Measurements from ENCODE around the gene FAM174C.

Gene FAM174C

DNA sequence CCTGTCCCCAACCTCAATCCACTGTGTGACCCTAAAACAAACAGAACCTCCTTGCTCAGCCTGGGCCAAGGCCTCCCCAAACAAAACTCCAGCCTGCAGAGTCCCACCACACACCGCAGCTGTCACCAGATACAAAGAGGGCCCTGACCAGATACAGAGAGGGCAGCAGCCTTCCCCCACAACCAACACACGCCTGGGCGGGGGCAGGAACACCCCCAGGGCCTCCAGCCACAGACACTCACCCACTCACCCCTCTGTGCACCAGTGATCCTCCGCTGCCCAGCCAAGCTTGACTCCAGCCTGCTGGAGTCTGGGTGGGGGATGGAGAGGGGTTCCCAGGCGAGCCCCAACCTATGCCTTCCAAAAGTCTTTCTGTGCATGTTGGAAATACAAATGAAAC is 12.1 kb upstream of the FAM174C start:
- no peak for FAIRE-seq

DNA sequence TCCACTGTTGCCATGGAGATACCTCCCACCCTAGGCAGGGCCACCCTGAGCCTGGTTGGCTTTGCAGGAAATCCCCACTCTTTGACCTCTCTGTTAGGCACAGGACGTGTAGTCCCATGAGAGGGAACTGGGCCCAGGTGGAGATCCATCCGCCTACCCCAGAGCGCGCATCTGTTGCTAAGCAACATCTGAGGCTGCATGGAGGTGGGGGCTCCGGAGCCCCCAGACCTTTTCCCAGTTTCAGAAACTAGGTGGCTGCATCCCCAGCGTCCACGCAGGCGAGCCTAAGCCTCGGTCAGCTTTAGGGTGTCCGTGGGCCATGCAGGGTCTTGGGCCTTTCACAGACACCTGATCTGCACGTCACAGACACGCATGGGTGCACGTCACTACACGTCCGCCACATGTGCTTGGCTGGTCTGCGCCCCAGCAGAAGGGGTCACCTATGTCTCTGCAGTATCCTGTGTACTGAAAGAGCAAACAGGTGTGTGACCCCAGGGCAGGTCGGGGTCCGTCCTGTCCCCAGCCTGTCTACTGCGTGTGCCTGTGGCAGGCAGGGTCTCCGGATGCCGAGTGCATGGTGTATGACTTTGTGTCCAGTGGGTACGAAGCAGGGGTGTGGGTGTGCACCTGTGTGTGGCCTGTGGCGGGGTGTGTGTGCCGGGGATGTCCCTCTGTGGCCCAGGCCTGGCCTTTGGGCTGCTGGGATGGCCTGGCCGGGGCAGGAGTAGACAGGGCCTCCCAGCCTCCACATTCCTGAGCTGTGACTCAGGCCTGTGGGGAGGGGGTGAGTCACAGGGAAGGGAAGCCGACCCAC is 10.3 kb upstream of the FAM174C start:
- no peak for FAIRE-seq

DNA sequence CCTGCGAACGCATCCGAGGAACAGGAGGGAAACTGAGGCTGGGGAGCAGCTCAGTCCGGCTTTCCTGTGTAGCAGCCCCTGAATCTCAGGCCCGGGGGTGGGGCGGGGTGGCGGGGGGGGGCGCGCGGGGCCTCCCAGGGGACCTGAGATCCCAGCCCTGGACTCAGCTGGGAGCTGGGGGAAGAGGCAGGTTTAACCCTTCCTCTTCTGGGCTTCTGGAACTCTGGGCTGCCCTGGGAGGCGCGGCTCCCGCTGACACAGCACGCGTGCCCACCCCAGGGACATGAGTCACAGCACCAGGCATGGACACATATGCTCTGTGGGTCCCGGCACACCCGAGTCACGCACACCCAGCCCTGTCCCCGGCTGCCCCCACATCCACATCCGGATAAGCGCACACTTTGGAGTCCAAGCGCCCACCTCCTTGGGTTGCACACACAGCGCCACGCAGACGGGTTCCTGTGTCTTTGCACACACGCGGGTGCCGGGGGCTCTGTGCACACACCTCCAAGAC is 9.7 kb upstream of the FAM174C start:
- no peak for FAIRE-seq

DNA sequence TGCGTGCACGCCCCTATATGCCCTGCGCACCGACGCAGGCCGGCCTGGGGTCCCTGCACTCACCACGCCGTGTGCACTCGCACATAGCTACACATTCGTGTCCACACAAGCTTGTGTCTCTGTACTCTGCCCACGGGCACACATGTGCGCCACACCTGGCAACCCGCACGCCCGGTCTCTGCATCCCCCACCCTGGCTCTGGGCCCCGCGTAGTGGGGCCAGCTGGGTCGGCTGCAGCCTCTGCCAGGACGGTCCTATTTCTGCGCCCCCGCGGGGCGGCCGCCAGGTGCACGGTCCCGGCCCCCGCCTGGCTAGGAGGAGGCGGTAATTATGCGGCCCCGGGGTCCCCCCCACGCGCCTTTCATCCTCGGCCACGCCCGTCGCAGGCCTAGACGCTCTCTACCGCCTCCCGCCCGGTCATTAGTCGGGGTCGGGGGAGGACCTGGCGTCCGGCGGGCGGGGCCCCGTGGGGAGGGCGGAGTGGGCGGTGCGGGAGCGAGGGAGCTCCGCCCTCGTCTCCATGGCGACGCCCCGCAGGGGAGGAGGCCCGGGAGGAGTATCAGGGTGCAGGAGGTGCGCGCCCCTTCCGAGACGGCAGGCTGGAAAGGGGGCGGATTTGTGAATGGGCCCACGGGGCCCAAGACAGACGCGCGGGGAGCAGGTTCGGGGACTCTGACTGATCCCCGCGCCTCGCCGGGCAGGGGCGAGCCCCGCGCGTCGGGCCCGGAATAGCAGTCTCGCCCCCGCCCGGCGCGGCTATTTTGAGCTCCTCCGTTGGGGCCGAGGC is 9.0 kb upstream of the FAM174C start:
- no peak for FAIRE-seq

DNA sequence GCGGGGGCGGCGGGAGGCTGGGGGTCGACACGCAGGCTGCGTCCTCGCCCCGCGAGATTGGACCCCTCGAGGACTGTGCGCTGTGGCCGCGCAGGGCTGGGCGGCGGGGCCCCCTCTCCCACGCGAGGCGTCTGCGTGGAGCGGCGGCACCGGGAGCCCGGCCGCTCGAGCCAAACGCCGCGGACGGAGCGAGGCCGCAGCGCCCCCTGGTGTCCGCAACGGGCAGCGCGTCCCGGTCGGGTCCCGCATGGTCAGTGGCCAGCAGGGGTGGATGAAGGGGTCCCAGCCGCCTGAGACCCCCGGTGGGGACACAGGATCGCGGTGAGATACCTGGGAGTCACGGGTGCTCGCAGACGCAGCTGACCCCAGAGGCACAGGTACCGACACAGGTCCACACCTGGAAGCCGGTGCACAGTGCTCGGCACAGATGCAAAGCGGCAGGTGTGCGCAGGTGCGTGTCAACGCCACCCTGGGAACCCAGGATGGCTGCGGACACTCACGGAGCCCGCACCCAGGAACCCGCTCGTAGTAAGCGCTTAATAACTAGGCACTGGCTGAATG is 8.3 kb upstream of the FAM174C start:
- no peak for FAIRE-seq

DNA sequence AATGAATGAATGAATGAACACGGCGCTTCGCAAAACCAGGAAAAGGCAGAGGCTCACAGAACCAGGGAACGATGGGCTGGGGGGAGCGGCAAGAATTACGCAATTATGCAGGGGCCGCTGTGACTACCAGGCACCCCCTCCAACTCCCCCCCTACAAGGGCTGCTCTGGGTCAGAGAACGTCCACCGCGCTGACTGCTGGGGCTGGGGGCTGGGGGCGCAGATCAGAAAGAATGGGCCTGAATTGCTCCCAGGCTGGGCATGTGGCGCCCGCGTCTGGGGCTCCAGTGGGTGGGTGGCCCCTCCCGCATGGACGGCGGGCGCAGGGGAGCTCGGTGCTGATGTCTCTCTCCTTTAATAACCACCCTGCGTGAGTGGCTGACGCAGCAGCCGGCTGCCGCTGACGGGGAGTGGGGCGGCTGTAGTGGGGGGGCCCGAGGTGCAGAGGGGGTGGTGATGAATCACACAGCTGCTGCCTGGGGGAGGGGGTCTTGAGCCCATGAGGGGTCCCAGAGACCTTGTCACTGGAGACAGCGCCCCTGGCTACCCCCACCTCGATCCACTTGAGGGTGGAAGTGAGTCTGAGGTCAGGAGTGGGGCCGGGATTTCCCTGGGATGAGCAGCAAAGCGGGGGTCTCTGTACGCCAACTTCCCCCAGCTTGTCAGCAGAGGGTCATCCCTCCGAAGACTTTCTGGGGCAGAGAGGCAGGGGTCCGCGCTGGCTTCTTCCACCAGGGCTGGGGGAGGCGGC is 7.7 kb upstream of the FAM174C start:
- no peak for FAIRE-seq

DNA sequence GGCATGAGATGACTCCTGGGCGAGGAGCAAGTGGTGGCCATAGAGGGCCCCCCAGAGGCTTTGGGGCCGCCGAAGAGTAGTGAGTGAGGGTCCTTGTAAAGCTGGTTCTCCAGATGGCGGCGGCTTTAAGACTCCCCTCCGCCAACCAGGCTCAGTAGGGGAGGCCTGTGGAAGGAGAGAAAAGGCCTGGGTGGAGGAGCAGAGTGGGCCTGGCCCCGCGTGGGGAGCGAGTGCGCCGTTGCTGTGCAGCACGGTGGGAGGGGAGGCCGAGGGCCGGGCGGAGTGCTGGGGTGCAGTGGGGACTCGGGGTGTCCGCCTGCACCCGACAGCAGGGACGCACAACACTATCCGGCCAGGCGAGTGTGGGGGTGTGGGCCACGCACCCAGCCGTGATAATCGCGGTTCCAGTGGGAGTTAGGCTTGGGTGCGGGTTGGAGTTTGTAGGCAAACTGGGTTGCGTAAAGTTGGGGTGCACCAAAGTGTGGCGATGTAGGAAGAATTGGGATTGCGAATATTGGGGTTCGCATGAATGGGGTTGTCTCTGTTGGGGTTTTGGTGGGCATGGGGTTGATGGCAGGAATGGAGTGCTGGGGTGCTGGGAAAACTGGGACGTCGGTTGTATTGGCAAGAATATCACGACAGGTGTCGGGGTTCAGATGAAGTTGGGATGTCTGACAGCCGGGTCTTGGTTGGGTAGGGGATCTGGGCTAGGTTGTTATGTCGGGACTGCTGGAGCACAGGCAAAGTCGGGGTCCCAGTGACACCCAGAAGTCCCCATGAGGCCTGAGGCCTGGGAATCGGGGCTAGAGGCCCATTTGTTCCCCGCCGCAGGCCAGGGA is 6.9 kb upstream of the FAM174C start:
- no peak for FAIRE-seq

DNA sequence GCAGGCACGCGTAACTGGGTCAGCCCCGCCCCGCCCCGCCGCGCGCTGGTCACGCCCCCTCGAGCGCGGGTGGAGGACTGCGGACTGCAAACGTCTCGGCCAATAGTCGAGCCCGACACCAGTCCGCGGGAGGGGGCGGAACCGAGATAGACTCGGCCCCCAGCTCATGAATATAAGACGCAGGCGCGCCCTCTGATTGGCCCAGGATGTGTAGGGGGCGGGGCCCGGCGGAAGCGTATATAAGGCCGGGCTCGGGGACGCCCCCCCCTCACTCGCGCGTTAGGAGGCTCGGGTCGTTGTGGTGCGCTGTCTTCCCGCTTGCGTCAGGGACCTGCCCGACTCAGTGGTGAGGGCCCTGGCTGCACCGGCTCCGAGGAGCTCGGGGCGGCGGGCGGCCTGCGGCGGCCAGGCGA is 6.3 kb upstream of the FAM174C start, which contains the start of gene CIRBP:
CIRBP (plus strand) TSS at position 268 of the 413 bp plus-strand sequence. CDS start 1,602 bp downstream, outside the sequence.
- no peak for FAIRE-seq

DNA sequence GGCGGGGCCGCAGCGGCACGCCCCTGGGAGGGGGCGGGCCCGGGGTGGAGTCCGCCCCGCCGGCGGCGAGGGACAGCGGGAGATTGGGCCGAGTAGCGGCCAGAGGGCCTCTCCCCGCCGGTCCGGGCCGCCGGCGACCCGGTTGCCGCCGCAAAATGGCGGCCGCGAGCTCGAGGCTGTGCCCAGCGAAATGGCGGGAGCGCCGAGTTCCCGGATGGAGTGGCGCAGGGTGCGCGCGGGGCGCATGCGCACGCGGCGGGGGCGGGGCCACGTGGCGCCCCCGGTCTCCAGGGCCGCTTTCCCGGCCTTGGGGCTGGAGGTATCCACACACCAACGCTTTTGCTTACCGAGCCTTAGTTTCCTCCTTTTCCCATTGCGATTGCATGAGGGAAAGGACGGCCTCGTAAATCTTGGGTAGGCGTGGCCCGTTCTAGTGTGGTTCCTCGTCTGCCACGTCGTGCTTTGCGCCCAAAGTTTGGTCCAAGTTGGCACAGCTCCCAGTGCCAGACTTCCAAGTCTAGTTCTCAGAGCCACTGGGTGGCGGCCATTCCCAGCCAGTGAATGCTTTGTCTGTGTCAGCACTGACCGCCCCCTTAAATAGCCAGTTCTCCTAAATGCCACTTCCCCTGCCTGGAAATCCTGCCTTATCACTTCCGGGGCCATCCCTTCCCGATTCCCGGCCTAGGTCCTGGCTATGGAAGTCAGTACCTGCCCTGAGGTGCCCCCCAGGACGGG is 5.7 kb upstream of the FAM174C start:
- FAIRE-seq, result no peak

DNA sequence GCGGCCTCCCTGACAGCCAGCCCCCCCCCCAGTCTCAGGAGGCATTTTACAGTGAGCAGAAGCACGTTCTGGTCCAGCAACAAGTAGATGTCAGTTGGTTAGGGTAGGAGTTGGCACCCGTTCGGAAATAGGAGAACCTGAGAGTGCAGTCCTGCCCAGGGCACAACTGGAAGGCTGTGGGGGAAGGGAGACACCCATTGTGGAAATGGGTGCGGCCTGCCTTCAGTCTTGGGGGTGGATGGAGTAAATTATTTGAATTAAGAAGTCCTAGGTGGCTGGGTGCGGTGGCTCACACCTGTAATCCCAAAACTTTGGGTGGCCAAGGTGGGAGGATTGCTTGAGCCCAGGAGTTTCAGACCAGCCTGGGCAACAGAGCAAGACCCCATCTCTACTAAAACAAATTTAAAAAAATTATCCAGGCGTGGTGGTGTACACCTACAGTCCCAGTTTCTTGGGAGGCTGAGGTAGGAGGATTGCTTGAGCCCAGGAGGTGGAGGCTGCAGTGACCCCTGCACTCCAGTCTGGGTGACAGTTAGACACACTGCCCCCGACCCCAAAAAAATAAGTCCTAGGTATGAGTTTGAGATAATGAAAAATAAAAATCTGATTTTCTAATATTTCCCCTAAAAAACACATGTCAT is 5.0 kb upstream of the FAM174C start:
- FAIRE-seq, result no peak

DNA sequence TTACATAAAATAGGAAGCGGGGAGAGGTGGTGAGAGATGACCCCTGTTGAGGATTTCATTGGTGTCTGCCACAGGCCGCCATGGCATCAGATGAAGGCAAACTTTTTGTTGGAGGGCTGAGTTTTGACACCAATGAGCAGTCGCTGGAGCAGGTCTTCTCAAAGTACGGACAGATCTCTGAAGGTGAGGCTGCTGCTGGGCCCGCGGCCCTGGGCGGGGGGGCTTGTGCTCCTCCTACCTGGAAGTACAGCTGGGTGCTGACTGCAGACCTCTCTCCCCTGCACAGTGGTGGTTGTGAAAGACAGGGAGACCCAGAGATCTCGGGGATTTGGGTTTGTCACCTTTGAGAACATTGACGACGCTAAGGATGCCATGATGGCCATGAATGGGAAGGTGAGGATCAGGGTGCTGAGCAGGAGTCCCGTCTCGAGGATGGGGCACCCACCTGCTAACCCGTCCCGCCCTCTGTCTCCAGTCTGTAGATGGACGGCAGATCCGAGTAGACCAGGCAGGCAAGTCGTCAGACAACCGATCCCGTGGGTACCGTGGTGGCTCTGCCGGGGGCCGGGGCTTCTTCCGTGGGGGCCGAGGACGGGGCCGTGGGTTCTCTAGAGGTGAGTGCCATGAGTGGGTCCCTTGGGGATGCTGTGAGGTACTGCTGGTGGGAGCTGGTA is 4.3 kb upstream of the FAM174C start:
- no peak for FAIRE-seq

DNA sequence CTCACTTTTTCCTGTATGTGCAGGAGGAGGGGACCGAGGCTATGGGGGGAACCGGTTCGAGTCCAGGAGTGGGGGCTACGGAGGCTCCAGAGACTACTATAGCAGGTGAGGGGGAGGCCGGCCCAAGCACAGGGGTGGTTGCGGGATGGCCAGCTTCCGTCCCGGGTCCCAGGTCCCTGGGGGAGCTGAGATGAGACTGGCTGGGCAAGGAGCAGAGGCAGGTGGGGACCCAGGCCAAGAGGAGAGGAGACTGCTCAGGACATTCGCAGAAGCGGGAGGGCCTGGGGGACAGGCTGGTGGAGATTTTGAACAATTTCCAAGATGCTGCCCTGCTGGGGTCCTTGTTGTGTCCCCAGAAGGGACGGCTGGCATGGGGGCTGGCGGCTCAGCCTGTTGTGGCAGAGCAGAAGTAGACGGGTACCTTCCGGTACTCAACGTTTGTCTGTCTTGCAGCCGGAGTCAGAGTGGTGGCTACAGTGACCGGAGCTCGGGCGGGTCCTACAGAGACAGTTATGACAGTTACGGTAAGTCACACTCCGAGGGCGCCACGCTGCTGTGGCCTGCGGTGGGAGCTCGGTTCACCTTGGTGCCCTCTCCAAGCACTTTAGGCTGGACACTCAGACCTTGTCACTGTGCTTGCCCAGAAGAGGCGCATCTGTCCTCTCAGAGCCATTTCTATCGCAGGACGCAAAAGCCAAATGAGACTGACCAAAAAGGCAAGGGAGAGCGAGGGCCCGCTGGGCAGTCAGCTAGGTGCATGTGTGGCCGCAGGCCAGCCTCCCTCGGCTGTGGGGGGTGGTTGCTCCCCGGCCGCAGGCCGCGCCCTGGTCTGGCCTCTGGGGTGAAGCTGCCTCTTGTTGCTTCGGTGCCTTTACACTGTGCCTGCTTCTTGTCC is 3.6 kb upstream of the FAM174C start:
- FAIRE-seq, result no peak

DNA sequence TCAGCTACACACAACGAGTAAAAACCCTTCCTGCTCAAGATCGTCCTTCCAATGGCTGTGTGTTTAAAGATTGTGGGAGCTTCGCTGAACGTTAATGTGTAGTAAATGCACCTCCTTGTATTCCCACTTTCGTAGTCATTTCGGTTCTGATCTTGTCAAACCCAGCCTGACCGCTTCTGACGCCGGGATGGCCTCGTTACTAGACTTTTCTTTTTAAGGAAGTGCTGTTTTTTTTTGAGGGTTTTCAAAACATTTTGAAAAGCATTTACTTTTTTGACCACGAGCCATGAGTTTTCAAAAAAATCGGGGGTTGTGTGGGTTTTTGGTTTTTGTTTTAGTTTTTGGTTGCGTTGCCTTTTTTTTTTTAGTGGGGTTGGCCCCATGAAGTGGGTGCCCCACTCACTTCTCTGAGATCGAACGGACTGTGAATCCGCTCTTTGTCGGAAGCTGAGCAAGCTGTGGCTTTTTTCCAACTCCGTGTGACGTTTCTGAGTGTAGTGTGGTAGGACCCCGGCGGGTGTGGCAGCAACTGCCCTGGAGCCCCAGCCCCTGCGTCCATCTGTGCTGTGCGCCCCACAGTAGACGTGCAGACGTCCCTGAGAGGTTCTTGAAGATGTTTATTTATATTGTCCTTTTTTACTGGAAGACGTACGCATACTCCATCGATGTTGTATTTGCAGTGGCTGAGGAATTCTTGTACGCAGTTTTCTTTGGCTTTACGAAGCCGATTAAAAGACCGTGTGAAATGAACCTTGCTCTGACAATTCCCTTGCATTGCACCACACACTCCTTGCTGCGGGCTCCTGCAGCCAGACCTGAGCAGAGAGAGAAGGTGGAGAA is 2.7 kb upstream of the FAM174C start:
- no peak for FAIRE-seq

DNA sequence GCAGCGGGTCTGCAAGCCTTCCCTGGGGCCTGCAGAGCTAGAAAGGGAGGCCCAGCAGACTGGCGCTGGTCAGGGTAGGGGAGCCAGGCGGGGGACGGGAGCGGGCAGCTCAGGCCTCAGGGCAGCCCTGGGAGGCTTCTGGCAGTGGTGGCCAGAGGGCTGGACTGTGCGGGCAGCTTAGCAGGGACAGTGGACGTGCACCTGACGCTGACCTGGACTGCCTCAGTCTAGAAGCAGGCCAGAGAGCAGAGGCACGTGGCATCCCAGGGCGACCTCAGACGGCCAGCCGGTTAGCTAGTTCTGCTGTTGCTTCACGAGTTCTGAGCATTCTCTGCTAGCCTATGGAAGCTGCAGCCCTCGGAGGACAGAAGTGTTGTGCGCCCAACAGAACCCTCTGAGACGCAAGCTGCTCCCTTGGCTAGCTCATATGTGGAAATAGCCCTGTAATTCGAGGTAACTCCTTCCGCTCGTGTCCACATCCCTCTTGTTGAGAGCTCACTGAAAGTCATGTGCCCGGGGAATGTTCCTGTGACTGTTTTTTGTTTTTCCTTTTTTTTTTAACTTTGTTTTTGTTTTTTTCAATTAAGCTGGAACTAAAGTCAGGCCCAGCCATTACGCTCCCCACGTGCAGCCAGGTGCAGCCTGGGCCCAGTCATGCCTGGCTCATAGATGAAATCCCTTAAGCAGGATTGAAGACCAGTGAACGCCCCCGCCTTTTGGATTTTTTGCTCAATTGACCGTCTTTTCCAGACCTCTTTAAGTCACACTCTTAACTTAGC is 1.9 kb upstream of the FAM174C start:
- no peak for FAIRE-seq

DNA sequence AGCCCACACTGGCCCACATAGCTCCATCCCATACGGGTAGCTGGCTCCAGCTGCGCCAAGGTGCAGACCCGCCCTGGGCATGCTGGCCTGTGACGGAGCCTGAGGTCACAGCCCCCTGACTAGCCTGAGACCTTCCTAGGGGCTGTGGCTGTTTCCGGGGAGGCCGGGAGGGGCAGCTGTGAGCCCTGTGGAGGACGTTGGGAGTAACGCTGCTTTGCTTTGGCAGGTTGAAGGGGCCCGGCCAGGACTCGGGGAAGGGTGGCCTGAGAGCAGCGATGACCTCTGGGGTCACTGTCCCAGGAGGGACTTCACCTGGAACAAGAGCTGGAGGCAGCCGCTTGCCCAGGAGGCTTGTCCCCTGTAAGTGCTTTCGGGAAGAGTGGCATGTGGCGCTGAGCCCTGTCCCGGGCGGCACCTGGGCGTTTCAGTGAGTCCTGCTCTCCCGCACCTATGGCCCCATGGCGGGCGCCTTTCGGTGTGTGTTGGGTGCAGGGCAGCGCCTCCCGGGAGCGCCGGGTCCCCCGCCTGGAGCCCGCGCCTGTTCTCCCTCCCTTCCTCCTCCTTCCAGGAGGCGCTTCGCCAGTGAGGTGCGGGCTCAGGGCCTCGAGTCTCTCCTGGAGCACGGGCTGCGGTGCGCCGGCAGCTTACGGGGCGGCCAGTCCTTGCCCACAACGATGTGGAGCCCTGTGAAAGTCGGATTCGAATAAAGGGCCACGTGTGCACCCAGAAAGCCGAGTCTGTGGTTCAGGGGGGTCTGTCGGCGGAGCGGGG is 1.1 kb upstream of the FAM174C start:
- FAIRE-seq, result no peak

DNA sequence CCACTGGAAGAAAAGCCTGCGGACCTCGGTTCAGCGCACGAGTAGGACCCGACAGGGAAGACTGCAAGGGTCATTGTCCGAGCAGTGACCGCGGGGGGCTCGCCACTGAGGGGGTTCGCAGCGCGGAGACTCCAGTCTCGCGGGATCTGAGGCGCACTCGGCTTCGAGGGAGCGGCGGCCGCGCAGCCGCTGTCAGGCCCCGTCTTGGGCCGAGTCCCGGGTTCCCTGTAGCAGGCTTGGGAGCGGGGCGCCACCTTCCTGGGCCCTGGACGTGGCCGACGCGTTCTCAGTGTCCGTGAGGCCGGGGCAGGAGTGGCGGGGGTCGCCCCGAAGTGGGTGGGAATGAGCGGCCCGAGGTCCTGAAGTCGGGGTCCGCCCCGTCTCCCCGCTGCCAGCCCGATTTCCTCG is 474 bp upstream of the FAM174C start:
- no peak for FAIRE-seq

All from islet of Langerhans (tissue), 1 donor.